SK-N-SH (cell line): ENCODE measurements around the gene TPRA1.

Experiments
- CTCF ChIP-seq: fragments of 200-600 bp; sonication (generic); IDR thresholded peaks from 2 replicates; pipeline ENCODE4 v1.6.1; 2017; ENCODE audit warnings: antibody characterized with exemption, mild to moderate bottlenecking, moderate library complexity
- EZH2phosphoT487 ChIP-seq: fragments of 200-600 bp; sonication (generic); IDR thresholded peaks from 2 replicates; pipeline ENCODE4 v1.6.1; 2017; ENCODE audit warnings: low read depth, mixed run types, mild to moderate bottlenecking, antibody characterized with exemption, moderate library complexity, borderline replicate concordance
- MAX ChIP-seq: IDR thresholded peaks from 2 replicates; pipeline ENCODE4 v1.4.0; 2012; ENCODE audit warnings: low read depth
- MEF2A ChIP-seq: IDR thresholded peaks from 2 replicates; pipeline ENCODE4 v1.4.0; 2012; ENCODE audit warnings: low read depth, borderline replicate concordance
- NRF1 ChIP-seq: IDR thresholded peaks from 2 replicates; pipeline ENCODE4 v1.6.1; 2012; ENCODE audit warnings: low read depth, mild to moderate bottlenecking, low read length
- PBX3 ChIP-seq: IDR thresholded peaks from 2 replicates; pipeline ENCODE4; 2012
- POLR2AphosphoS5 ChIP-seq: IDR thresholded peaks from 2 replicates; pipeline ENCODE4 v1.6.1; 2012; ENCODE audit warnings: low read depth, low read length
- RCOR1 ChIP-seq: fragments of 150-350 bp; IDR thresholded peaks from 2 replicates; pipeline ENCODE4 v1.6.1; 2017; ENCODE audit warnings: antibody characterized with exemption, low read length
- RFX5 ChIP-seq: IDR thresholded peaks from 2 replicates; pipeline ENCODE4 v1.6.1; 2012; ENCODE audit warnings: mild to moderate bottlenecking, improper control_type of control experiment, low read length
- SIN3A ChIP-seq: IDR thresholded peaks from 2 replicates; pipeline ENCODE4 v1.6.1; 2012; ENCODE audit warnings: low read depth, mild to moderate bottlenecking, low read length, moderate library complexity, borderline replicate concordance
- TAF1 ChIP-seq: IDR thresholded peaks from 2 replicates; pipeline ENCODE4 v1.6.1; 2012; ENCODE audit warnings: low read depth, mild to moderate bottlenecking, low read length, moderate library complexity, borderline replicate concordance
- USF2 ChIP-seq: fragments of 150-350 bp; IDR thresholded peaks from 2 replicates; pipeline ENCODE4 v1.6.1; 2017; ENCODE audit warnings: antibody characterized with exemption, low read length, low read depth, borderline replicate concordance

- TF ChIP-seq RCOR1 (no peak), NRF1 (no peak), CTCF (no peak), TAF1 (no peak), USF2 (no peak), POLR2AphosphoS5 (no peak), SIN3A (no peak), PBX3 (no peak), RFX5 (no peak), EZH2phosphoT487 (no peak), MAX (no peak), MEF2A (no peak)
Observed at GRCh38 chr3:127535901-127536829, 54.4 kb downstream of the TPRA1 start.
